OCI-LY3 (cell line): ENCODE results near the gene PBRM1.

Source experiments
- EZH2phosphoT487 ChIP-seq: fragments of 200-600 bp; shearing (Covaris generic); IDR thresholded peaks from 2 replicates; pipeline ENCODE4 v1.6.1; 2018; ENCODE audit warnings: antibody characterized with exemption, mixed run types, low read depth
- TF ChIP-seq, protein P1 (sequence below): fragments of 200-600, 300-600 bp; sonication (generic); IDR thresholded peaks from 2 replicates; pipeline ENCODE4 v1.5.1; 2014; ENCODE audit warnings: antibody characterized with exemption, low read length, low read depth

- TF ChIP-seq, protein P1, sequence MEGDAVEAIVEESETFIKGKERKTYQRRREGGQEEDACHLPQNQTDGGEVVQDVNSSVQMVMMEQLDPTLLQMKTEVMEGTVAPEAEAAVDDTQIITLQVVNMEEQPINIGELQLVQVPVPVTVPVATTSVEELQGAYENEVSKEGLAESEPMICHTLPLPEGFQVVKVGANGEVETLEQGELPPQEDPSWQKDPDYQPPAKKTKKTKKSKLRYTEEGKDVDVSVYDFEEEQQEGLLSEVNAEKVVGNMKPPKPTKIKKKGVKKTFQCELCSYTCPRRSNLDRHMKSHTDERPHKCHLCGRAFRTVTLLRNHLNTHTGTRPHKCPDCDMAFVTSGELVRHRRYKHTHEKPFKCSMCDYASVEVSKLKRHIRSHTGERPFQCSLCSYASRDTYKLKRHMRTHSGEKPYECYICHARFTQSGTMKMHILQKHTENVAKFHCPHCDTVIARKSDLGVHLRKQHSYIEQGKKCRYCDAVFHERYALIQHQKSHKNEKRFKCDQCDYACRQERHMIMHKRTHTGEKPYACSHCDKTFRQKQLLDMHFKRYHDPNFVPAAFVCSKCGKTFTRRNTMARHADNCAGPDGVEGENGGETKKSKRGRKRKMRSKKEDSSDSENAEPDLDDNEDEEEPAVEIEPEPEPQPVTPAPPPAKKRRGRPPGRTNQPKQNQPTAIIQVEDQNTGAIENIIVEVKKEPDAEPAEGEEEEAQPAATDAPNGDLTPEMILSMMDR = no peak
- TF ChIP-seq EZH2phosphoT487 = no peak
These were observed 14.8 kb downstream of the PBRM1 start for GRCh38 chr3:52670621-52671521.
